Activated CD4-positive, alpha-beta T cell treated with anti-CD3 and anti-CD28 coated beads, Interleukin-2, Interleukin-4, amounts not matched to agents 100 ng/mL and 50 ng/mL, durations not matched to agents 16 hours and 8 hours (primary cell): ENCODE results near the gene CEP128.

Experiments used
- DNase-seq: peaks from one replicate; pipeline ENCODE4 v3.0.0-alpha.2; 2020; ENCODE audit warnings: low spot score

Gene CEP128

DNA sequence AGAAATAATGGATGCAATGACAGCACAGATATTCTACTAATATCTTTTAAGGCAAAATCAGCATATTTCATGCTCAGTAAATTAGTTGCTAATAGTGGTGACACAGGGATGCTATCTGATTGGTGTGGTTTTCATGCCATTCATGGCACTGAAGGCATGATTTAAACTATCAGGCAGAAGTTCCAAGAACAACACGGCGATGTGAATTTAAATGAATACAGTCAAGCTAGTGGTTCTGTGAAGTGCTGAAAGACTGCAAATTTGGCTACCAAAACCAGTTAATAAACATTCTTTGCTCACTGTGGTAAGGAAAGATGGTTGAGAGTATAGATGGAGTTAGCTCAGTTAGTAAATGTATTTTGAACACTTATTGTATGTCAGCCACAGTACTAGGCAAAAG, 458.2 kb downstream of the CEP128 start:
- DNase-seq = no peak

- no peak for DNase-seq
Measured at GRCh38 chr14:80477388-80478160, 464.0 kb downstream of the CEP128 start.

DNA sequence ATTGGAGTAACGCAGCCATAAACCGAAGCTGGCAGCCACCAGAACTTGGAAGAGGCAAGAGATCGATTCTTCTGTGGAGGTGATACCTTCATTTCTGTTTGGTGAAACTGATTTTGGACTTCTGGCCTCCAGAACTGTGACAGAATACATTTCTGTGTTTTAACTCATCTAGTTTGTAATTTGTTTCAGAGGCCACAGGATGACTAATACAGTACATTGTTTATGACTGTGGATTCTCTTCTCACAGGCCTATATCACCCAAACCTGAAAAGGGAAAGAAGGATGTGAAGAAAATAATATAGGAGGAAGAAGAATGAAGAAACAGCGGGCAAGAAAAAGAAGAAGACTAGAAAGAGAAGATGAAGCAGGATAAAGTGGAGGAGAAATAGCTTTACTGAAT, 466.5 kb downstream of the CEP128 start:
- DNase-seq = no peak

- no peak for DNase-seq
Measured at GRCh38 chr14:80468331-80469122, 473.0 kb downstream of the CEP128 start.

GRCh38 chr14:80465546-80466220, 475.9 kb downstream of the CEP128 start:
- DNase-seq = no peak

GRCh38 chr14:80464531-80465149, 476.9 kb downstream of the CEP128 start:
- DNase-seq = no peak

DNA sequence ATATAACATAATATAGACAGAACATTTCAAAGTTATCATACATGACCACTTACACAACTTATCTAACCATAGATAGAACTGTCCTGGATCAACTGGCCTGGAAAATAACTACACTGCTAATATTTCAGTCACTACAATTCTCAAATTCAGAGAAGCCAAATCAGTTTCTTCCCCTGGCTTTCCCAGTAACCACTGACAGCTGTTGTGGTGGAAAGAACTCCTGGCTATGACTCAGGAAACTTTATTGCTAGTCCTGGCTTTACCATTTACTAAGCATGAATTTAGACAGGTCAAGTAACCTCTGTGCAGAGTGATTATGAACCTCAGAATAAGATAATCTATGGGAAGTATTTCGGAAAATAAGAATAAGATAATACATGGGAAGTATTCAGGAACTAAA, 485.3 kb downstream of the CEP128 start:
- no peak for DNase-seq

- DNase-seq = no peak
Measured at GRCh38 chr14:80455031-80455430, 486.5 kb downstream of the CEP128 start.

- no peak for DNase-seq
Measured at GRCh38 chr14:80448267-80448666, 493.3 kb downstream of the CEP128 start.

- no peak for DNase-seq
Measured at GRCh38 chr14:80447392-80447791, 494.1 kb downstream of the CEP128 start.
